ENCODE results near the gene PLXND1. TPM values are rescaled to one million over a fixed set of nuclear protein-coding genes. Genes with fewer than 3 reads are reported as not detected.

Gene PLXND1
- total RNA-seq, 1 experiment from 2014 or later = 26.3 TPM

GRCh38 chr3:129605203-129605921, 1.1 kb downstream of the PLXND1 start:
- peak overlapping the region; percentile 44 for H3K4me3 ChIP-seq (ENCODE audit: low read depth, low read length)
- TF ChIP-seq, protein P1, sequence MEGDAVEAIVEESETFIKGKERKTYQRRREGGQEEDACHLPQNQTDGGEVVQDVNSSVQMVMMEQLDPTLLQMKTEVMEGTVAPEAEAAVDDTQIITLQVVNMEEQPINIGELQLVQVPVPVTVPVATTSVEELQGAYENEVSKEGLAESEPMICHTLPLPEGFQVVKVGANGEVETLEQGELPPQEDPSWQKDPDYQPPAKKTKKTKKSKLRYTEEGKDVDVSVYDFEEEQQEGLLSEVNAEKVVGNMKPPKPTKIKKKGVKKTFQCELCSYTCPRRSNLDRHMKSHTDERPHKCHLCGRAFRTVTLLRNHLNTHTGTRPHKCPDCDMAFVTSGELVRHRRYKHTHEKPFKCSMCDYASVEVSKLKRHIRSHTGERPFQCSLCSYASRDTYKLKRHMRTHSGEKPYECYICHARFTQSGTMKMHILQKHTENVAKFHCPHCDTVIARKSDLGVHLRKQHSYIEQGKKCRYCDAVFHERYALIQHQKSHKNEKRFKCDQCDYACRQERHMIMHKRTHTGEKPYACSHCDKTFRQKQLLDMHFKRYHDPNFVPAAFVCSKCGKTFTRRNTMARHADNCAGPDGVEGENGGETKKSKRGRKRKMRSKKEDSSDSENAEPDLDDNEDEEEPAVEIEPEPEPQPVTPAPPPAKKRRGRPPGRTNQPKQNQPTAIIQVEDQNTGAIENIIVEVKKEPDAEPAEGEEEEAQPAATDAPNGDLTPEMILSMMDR (IDR thresholded peaks at IDR 0.05; ENCODE audit: insufficient read depth in 1 of 2, low read depth in 1 of 2, low read length in 1 of 2, severe bottlenecking in 1 of 2, unreplicated experiment in 1 of 2) = no peak
- peak overlapping the region; percentile 47 for H3K27ac Mint-ChIP-seq (ENCODE audit: unreplicated experiment)
- H3K9me3 Mint-ChIP-seq (ENCODE audit: unreplicated experiment) = no peaks in the 10 kb centered on the region
- no peaks in the 10 kb centered on the region for H3K9me3 ChIP-seq
- peaks cover 16% of the 10 kb centered on the region for H3K4me1 ChIP-seq
- CTCF ChIA-PET = interaction anchor here (1.2 to 1.9 kb wide), 3 partner anchors 22 to 289 kb away, joined by 3 to 11 read pairs (median 6); a partner anchor contains a TSS
- H3K27me3 ChIP-seq (replicated peaks; ENCODE audit: control insufficient read depth, insufficient read depth, low read length) = no peaks in the 10 kb centered on the region
- DNase-seq = peak in 1 of 2 experiments; percentile 67
- H3K36me3 ChIP-seq (ENCODE audit: control insufficient read depth, insufficient read depth, low read length) = no peaks in the 10 kb centered on the region; the same call in 1 of the 2 replicates
- H3K4me1 Mint-ChIP-seq (ENCODE audit: low read depth, unreplicated experiment) = peaks cover 18% of the 10 kb centered on the region
- H3K4me3 Mint-ChIP-seq (ENCODE audit: unreplicated experiment) = peak overlapping the region; percentile 96
- POLR2A ChIA-PET = interaction anchor here (0.6 kb wide), 1 partner anchor 20 kb away, joined by 6 read pairs; no protein-coding TSS in a partner anchor
- no TSS peak for BruUV-seq (replicated peaks)
- intact Hi-C loops (cut with micrococcal nuclease; ENCODE audit: unreplicated experiment) = loop anchor here (1.0 to 5.0 kb wide), 2 partner anchors 21 to 113 kb away; no protein-coding TSS in a partner anchor
- no peaks in the 10 kb centered on the region for H3K27me3 Mint-ChIP-seq (ENCODE audit: insufficient read depth, unreplicated experiment)
- peaks cover 7% of the 10 kb centered on the region for H3K36me3 Mint-ChIP-seq (ENCODE audit: insufficient read depth, unreplicated experiment)

GRCh38 chr3:129604767-129605166, 1.7 kb downstream of the PLXND1 start:
- Mint-ChIP-seq H3K36me3 (ENCODE audit: insufficient read depth, unreplicated experiment) (peaks cover 7% of the 10 kb centered on the region), H3K27ac (ENCODE audit: unreplicated experiment) (no peak overlapping the region), H3K4me1 (ENCODE audit: low read depth, unreplicated experiment) (peaks cover 18% of the 10 kb centered on the region), H3K9me3 (ENCODE audit: unreplicated experiment) (no peaks in the 10 kb centered on the region), H3K27me3 (ENCODE audit: insufficient read depth, unreplicated experiment) (no peaks in the 10 kb centered on the region), H3K4me3 (ENCODE audit: unreplicated experiment) (peak overlapping the region; percentile 96)
- intact Hi-C loops (cut with micrococcal nuclease; ENCODE audit: unreplicated experiment) = loop anchor here (1.0 to 5.0 kb wide), 2 partner anchors 22 to 112 kb away; no protein-coding TSS in a partner anchor
- TSS peak; percentile 52 for BruUV-seq (replicated peaks)
- ChIA-PET POLR2A (no interaction called here), CTCF (interaction anchor here (1.2 to 1.9 kb wide), 3 partner anchors 22 to 288 kb away, joined by 3 to 11 read pairs (median 6); a partner anchor contains a TSS)
- TF ChIP-seq, protein P1 (IDR thresholded peaks at IDR 0.05; ENCODE audit: insufficient read depth in 1 of 2, low read depth in 1 of 2, low read length in 1 of 2, severe bottlenecking in 1 of 2, unreplicated experiment in 1 of 2) = no peak
- DNase-seq = no peak
- no peaks in the 10 kb centered on the region; the same call in 1 of the 2 replicates for H3K36me3 ChIP-seq (ENCODE audit: control insufficient read depth, insufficient read depth, low read length)
- no peaks in the 10 kb centered on the region for H3K27me3 ChIP-seq (replicated peaks; ENCODE audit: control insufficient read depth, insufficient read depth, low read length)
- H3K4me3 ChIP-seq (ENCODE audit: low read depth, low read length) = peak overlapping the region; percentile 44
- H3K4me1 ChIP-seq = peaks cover 16% of the 10 kb centered on the region
- no peaks in the 10 kb centered on the region for H3K9me3 ChIP-seq

DNA sequence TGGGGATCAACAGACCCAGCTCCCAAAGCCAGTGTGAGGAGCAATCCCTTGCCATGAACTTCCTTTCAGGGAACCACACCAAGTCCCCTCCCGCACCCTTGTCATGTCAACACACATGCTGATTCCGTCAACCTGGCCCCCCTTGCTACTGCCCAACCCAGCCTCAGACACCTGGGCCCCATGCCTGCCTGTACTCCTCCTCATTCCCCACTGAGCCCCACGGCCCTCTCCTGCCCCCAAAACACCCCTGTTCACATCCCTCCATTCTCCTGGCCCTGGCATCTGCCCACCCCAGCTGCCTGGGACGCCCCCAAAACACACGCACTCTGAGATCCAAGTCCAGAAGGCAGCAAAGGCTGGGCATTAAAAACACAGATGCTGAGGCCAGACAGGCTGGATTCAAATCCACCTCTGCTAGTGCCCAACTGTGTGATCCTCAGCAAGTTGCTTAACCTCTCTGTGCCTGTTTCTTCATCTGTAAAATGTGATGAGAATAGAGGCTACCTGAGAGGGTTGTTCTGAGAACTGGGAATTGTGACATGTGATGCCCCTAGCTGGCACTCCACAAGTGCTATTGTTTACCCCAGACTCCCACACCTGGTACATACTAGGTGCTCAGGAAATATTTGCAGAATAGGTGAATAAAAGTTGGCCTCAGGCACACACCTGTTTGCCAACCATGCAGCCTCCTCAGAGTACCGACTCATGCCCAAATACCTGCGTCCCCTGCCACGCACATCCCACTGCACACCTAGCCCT, 2.3 kb downstream of the PLXND1 start:
- no peaks in the 10 kb centered on the region for H3K9me3 Mint-ChIP-seq (ENCODE audit: unreplicated experiment)
- peaks cover 18% of the 10 kb centered on the region for H3K4me1 Mint-ChIP-seq (ENCODE audit: low read depth, unreplicated experiment)
- intact Hi-C loops (cut with micrococcal nuclease; ENCODE audit: unreplicated experiment) = no loop called here
- peaks cover 7% of the 10 kb centered on the region for H3K36me3 Mint-ChIP-seq (ENCODE audit: insufficient read depth, unreplicated experiment)
- no peak overlapping the region for H3K27ac Mint-ChIP-seq (ENCODE audit: unreplicated experiment)
- peaks cover 16% of the 10 kb centered on the region for H3K4me1 ChIP-seq
- H3K4me3 Mint-ChIP-seq (ENCODE audit: unreplicated experiment) = peak overlapping the region; percentile 96
- no TSS peak for BruUV-seq (replicated peaks)
- TF ChIP-seq, protein P1 (IDR thresholded peaks at IDR 0.05; ENCODE audit: insufficient read depth in 1 of 2, low read depth in 1 of 2, low read length in 1 of 2, severe bottlenecking in 1 of 2, unreplicated experiment in 1 of 2) = no peak
- no peaks in the 10 kb centered on the region for H3K27me3 Mint-ChIP-seq (ENCODE audit: insufficient read depth, unreplicated experiment)
- DNase-seq = no peak
- H3K36me3 ChIP-seq (ENCODE audit: control insufficient read depth, insufficient read depth, low read length) = no peaks in the 10 kb centered on the region; the same call in 1 of the 2 replicates
- ChIA-PET POLR2A (no interaction called here), CTCF (interaction anchor here (1.0 kb wide), 1 partner anchor 114 kb away, joined by 5 read pairs; no protein-coding TSS in a partner anchor)
- no peaks in the 10 kb centered on the region for H3K9me3 ChIP-seq
- peak overlapping the region; percentile 44 for H3K4me3 ChIP-seq (ENCODE audit: low read depth, low read length)
- H3K27me3 ChIP-seq (replicated peaks; ENCODE audit: control insufficient read depth, insufficient read depth, low read length) = no peaks in the 10 kb centered on the region

Measured in Caco-2 (cell line).